DMS 273 treated with DMSO at 0.1 percent for 48 hours (cell line): ENCODE data around the gene AKNA.

Source experiments
- DNase-seq: peaks from one replicate; lab custom pipeline; 2025; lab: John Stamatoyannopoulos, UW

AKNA gene

DNA sequence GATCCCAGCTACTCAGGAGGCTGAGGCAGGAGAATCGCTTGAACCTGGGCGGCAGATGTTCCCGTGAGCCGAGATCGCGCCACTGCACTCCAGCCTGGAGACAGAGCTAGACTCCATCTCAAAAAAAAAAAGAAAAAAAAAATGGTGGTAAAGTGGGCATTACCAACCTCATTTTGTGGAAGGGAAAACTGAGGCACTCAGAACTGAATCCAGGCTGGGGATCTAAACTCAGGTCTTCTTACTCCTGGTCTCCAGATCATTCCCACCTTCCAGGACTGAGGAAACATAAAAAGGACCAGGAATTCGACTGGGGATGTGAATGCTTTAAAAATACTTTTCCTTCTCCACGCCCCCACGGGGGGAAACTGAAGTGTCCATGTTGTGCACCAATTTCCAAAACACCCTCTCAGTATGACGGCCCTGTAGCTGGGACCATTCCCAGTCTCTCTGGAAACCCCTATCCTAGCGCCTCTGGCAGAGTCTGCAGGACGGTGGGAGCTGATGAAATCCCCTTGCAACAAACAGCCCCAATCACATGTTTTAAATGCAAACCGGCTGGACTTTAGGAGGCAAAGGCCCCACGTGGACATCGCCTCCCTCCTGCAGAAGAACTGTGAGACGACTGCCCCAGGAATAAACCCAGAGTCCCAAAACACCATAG is 8.9 kb upstream of the AKNA start:
- DNase-seq: no peak

DNA sequence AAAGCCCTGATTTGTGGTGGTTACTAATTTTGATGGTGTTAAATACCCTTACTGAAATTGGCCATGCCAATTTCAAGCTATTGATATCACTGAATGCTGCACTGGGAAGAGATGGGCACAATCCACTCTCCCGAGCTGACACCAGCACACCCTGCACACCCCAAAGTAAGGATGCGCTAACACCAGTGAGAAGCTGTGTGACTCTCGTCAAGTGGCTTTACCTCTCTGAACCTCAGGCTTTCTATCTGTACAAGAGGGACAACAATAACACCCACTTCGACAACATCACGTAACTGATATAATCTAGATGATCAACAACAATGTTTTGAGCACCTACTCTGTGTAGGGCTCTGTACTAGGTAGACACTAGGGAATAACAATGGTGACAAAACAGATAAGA is 8.0 kb upstream of the AKNA start:
- no peak for DNase-seq

DNA sequence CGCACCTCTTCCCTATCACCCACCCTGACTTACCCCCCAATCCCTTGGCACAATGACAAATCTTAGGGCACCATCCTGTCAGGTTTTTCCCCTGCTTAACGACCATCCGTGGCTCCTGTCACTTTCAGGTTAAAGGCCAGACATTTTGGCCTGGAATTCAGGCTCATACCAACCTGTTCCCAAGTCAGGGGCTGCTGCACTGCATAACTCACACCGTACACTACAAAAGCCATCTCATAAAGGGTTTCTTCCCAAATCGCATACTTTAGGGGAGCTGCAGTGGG is 7.5 kb upstream of the AKNA start:
- no peak for DNase-seq

DNA sequence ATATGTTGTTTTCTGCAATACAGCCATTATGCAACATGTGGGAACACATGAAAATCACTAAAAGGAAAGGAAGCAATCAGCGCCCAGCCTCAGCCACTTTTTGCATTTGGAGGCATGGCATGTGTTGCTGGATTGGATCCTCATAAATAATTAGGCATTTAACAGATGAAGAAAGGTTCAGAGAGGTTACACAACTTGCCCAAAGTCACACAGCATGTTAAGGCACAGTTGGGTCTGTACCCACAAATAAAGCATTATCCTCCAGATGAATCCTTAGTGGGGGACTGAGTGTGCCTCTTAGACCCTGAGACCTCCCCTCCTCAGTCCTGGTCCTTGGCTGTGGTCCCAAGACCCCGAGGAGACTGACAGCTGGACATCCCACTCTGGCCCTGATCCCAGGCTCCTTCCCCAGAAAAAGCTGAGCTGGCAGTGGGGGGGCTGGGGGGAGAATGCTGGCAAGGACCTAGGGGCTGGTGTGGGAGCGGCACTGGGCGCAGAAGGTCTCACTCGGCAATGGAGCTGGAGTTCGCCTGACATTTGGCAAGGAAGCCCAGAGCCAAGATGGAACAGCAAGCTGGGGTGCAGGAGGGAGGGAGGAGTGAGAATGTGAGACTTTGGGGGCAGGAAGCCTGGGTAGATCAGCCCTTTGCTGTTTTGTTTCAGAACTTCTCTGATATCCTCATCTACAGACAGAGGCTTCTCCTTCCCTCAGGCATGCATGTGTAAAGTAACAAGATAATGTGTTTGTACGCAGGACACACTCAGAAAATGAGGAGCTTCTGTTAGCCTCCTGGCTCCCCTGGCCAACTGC is 6.9 kb upstream of the AKNA start:
- DNase-seq: peak; percentile 53

DNA sequence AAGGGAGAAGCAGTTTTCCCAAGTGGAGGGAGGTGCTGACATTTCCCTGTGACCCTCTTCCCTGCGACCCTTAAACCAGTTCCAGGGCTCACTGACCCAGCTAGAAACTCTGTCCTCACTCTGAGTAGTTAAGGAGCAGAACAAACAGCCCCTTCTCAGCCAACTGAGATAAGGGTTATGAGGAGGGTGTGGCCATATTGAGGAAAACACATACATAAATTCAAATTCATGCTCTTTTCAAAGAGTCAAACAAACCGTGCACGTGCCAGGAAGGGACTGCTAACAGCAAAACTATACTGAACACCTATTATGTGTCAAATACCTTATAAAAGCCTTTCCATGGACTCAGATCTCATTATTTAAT is 4.9 kb upstream of the AKNA start:
- no peak for DNase-seq

DNA sequence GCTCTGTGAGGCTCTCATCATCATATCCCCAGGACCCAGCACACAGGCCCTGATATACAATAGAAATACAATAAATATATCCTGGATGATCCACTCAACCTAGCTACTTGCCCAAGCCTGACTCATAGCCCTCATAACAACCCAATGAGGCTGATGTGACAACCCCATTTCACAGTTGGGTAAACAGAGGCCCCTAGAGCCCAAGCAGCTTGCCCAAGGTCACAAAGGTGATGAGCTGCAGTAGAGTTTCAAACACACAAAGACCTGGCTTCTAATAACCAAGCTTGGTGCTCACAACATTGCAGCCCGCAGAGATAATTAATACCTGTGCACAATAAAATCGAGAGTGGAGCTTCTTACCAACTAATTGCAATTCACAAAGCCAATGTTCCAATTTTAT is 3.2 kb upstream of the AKNA start:
- DNase-seq: no peak

DNA sequence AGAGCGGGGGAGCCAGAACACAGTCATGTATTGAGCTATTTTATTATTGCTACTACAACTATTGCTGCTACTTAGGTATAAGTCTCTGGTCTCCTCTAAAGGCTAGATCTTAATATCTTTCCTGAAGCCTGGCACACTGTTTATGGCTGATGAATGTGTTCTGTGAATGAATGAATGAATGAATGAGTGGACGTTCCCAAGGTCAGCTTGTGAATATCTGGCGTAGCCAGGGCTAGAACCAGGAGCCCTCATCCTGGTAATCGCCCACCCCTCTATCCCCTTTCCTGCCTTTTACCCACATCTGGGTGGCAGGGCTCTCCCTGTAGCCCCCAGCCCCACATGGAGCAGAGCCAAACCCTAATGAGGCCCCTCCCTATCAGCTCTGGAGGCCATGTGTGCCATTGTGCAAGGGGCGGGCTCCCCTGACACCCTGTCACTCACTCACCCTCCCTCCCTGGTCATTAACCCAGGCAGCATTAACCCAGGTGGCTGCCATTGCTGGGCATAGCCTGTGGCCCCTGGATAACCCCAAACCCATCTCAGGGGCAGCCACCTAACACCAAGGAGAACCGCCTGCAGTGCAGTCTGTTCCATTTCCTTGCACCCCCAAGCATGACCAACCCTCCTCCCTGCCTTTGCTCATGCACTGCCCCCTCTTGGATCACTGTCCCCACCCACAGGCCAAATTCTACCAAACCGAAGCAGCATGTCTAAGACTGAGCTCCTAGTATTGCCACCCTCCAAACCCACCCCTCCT is 2.0 kb upstream of the AKNA start:
- no peak for DNase-seq

DNA sequence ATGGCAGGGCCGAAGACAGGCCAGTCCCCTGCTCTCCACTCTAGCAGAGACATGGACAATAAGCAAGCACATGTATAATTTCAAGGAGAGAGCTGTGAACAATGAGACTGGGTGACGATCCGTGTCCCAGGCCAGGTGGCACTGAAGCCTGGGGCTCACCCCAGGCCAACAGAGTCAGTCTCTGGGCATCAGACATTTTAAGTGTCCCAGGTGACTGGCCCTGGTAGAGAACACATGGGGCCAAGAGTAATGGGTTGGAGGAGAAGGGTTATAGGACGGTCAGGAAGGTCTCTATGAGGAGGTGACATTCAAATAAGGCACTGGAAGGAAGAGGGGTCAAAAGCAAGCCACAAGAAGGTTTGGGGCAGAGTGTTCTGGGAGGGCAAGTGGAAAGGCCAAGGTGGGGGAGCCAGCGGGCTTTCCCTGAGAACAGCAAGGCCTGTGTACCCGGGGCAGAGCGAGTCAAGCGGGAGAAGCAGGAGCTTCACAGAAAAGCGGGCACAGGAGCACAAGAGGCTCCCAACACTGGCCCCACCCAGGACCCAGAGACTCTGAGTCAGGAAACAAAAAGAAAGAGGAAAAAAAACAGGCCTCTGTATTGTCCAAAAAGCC is 1.1 kb upstream of the AKNA start:
- DNase-seq: no peak

DNA sequence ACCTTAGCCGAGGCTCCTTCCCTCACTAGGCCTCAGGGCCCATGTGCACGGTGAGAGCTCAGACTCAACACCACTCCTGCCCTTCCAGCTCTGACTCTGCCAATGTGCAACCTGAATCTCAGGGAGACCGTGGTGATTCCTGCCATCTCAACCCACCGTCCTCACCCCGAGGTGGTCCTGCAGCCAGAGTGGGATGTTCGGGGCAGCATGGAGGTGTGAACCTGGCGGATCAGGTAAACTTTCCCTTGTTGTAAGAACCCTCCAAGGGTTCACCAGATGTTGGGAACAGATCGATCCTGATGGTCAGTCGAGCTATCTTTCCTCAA is 538 bp upstream of the AKNA start:
- no peak for DNase-seq

DNA sequence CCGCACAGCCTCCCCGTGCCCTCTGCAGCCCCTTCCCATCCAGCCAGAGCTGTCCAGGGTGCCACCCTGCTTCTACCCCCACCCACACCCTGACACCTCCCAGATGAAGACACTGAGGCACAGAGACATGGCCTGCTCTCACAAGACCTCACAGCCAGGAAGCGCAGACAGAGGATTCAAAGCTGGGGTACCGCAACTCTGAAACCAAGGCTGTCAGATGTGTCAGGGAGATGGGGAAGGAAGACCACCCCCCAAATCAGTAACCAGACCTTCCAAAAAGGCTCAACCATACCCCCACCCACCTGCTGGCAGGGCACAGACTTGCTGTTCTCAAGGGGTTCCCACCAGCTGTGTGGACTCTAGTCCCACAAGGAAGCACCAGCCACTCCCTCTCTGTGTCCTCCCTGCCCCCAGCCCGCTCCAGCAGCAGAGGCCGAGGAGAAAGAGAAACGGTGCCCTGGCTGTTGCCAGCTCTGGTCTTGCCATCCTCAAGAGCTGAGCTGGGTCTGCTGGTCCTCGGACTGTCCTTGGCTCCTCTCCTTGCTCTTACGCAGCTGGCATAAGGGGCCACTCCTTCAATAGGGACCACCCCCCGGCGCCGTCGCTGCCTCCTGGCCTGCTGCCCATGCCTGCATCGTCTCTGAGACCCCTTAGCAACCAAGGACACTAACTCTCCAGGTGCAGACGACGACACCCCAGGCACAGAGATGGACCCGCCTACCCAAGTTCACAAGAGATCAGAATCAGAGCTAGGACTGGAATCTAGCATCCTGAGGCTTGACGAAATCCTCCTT is 699 bp downstream of the AKNA start:
- no peak for DNase-seq

DNA sequence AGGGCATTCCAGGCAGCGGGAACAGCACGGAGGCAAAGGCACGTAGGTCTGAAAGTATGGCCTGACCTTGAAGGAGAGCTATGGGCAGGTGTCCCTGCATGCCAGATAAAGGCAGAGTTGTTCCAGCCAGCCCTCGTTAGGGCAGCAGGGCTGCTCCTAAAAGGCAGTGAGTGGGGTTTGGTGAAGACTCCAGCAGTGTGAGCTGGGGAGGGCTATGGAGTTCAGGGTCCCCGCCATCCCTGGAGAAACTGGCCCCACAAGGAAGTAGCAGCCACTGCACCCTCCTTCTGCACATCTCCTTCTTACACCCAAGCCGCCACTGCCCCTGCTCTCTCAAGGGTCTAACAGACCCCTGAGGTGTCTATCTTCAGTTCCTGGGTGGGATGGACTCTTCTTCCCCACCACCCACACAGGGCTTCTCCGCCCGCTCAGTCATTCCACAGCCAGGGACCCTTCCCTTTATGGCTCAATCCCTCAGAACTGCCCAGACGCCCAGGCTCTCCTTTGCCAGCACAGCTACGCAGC is 1.4 kb downstream of the AKNA start:
- no peak for DNase-seq

DNA sequence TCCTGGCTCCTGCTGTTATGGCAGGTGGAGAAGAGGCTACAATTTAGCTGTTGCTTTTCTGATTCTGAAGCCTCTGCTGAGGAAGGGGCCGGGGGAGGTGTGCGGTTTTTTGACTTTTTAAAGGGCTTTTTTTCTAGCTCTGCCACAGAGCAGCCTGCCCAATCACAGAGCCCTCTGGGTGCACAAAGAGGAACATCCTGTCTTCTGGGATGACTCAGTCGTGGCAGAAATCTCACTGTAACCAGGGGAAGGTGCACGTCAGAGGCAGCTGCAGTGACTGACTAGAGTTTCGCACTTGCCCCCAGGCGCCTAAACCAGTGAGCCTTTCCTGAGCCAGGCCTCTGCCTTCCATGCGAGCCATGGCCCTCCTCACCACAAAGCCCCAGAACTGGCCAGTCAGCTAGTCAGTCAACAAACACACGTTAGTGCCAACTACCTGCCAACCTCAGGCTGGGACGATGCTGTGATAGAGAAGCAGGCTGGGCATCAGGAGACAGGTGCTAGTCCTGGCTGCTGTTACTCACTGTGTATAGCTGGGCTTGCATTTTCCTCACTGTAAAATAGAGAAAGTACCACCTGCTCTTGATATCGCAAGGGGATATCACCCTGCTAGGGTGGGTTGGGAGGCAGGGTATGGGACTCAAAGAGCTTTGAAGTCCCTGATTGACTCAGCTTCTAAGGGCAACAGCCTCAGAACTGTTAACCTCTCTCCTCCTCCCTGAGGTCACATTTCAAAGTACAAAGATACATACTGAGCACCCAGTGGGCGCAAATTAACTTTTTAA is 2.2 kb downstream of the AKNA start:
- DNase-seq: no peak

DNA sequence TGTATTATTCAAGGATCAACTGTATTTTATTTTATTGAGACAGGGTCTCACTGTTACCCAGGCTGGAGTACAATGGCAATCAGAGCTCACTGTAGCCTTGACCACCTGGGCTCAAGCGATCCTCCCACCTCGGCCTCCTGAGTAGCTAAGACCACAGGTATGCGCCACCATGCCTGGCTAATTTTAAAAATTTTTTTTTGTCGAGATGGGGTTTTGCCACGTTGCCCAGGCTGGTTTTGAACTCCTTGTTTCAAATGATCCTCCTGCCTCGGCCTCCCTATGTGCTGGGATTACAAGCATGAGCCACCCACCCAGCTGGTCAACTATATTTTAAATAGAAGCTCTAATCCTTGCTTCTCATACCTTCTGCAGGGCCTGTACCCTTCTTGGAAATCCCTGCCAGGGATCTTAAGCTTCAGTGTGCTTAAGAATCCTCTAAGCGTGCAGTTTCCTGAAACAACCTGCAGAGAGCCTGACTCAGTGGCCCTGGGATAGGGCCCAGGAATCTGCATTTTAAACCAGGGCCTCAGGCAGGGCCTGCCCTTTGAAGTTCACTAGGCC is 2.9 kb downstream of the AKNA start:
- no peak for DNase-seq

DNA sequence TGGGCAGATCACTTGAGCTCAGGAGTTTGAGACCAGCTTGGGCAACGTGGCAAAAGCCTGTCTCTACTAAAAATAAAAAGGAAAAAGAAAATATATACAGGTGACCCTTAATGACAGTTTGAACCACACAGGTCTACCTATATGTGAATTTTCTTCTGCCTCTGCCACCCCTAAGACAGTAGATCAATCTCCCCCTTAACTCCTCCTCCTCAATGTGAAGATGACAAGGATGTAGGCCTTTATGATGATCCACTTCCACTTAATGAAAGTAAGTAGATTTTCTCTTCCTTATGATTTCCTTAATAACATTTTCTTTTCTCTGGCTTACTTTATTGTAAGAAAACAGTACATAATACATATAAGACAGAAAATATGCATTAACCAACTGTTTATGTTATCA is 3.4 kb downstream of the AKNA start:
- DNase-seq: no peak

DNA sequence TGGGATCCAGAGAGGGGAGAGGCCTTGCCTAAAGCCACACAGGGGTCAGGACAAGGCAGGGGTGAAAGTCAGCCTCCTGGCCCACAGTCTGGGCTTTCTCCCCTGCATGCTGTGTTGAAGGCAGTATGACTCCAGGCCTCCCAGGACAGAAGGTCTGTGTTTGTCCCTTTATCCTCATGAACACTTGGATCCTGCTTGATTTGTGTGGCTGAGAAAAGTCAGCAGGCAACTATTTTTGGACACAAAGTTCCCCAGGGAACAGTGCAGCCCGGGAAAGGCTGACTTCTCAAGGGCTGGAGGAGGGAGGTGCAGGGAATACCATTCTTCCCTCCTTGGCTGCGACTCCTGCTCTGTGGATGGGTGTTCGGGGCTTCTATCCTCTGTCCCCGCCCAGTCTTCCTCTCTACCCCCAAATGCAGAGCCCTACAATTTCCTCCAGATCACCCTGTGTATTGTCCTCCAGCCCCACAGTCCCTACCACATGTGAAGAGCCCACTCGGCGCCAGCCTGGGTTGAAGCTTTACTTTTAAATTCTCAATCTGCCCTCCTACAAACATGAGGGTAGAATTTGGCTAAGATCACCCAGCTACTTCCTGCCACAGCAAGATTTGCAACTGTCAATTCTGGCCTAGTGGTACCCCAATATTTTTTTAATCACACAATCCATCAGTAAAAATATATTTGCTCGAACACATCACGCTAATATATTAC is 4.1 kb downstream of the AKNA start:
- no peak for DNase-seq

DNA sequence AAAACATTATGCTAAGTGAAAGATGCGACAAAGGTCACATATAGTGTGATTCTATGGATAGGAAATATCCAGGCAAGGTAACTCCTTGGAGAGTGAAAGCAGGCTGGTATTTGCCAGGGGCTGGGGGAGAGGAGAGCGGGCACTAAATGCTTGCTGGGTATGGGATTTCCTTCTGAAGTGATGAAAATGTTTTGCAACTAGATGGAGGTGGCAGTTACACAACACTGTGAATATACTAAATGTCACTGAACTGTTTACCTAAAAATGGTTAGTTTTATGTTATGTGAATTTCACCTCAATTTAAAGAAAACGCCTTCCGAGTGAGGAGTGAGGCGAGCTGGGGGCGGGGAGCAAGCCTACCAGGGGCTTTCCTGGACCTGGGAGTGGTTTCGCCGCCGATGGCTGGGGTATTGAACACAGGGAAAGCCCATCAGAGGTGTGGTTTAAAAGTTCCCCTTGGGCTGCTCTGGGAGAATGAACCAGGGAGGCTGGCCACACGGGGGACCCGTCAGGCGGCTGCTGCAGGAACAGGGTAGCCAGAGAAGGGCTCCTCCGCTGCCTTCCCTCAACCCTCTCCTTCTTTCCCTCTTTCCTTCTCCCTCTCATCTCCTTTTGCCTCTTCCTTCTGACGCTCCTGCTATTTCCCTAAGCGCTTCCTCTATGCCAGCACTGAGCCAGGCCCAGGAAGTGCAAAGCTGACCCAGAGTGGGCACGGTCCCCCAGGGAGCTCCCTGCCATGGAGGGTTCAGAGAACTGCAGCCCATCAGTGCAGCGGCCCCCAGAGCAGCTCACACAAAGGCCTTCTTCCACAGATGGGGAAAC is 4.9 kb downstream of the AKNA start:
- DNase-seq: no peak

DNA sequence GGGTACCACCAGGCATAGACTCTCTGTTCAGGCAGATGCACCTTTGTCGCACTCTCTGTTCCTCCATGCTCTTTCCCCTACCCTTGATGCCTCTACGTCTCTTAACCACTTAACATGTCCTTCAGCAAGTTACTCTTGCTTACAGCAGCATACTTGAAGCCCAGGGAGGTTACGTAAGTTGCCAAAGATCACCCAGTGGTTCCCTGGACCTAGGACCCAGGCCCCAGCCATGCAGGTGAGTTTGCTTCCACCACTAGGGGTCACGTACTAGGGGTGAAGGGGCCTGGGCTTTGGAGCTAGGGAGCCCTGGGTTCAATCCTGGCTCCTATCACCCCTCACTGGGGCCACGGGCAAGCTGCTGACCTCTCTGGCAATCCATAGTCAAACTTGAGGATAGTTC is 8.9 kb downstream of the AKNA start:
- DNase-seq: no peak

DNA sequence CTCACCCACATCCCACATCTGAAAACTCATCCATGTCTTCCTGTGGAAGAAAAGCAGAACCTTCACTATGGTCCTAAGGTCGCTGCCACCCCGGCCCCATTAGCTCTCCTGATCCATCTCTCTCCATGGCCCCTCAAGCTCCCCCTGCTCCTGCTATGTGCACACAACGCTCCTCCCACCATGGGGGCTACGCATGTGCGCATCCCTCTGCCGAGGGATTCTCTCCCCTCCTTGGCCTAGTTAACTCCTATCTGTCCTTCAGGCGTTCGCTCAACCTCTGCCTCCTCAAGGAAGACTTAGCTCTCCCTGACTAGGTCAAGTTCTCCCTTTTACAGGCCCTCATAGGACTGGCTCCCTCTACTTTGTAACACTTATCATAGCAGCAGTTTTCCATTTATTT is 9.8 kb downstream of the AKNA start:
- DNase-seq: no peak
